GM18499 (cell line): ENCODE measurements around the gene SPP2.

Source experiments
- ATAC-seq: cut with Tn5 transposase; IDR thresholded peaks from one replicate; pipeline ENCODE4 v1.9.1; 2021; ENCODE audit warnings: moderate number of reproducible peaks; ENCODE audit not compliant: insufficient read depth, unreplicated experiment

The SPP2 gene

GRCh38 chr2:234033885-234034284 is 16.6 kb upstream of the SPP2 start:
- ATAC-seq, result no peak

GRCh38 chr2:234038076-234038802 is 12.3 kb upstream of the SPP2 start:
- ATAC-seq, result no peak

GRCh38 chr2:234044157-234044556 is 6.3 kb upstream of the SPP2 start:
- ATAC-seq, result no peak

GRCh38 chr2:234046521-234046920 is 4.0 kb upstream of the SPP2 start:
- ATAC-seq, result no peak

- no peak for ATAC-seq
These were observed 3.1 kb upstream of the SPP2 start for GRCh38 chr2:234047361-234047760.

GRCh38 chr2:234048049-234048448 is 2.5 kb upstream of the SPP2 start:
- no peak for ATAC-seq

GRCh38 chr2:234051374-234052070 is 1.0 kb downstream of the SPP2 start:
- no peak for ATAC-seq

GRCh38 chr2:234058881-234059280 is 8.4 kb downstream of the SPP2 start:
- ATAC-seq, result no peak

- ATAC-seq, result no peak
These were observed 9.7 kb downstream of the SPP2 start for GRCh38 chr2:234060236-234060635.

- ATAC-seq, result no peak
These were observed 11.2 kb downstream of the SPP2 start for GRCh38 chr2:234061624-234062257.

- ATAC-seq, result no peak
These were observed 16.1 kb downstream of the SPP2 start for GRCh38 chr2:234066587-234066986.

- ATAC-seq, result no peak
These were observed 21.2 kb downstream of the SPP2 start for GRCh38 chr2:234071664-234072063.

- ATAC-seq, result no peak
These were observed 22.0 kb downstream of the SPP2 start for GRCh38 chr2:234072454-234072853.

- ATAC-seq, result no peak
These were observed 24.4 kb downstream of the SPP2 start for GRCh38 chr2:234074751-234075517.

- ATAC-seq, result no peak
These were observed 25.0 kb downstream of the SPP2 start for GRCh38 chr2:234075518-234075915.

- ATAC-seq, result no peak
These were observed 25.4 kb downstream of the SPP2 start for GRCh38 chr2:234075947-234076346.

- no peak for ATAC-seq
These were observed 25.9 kb downstream of the SPP2 start for GRCh38 chr2:234076451-234076850.

GRCh38 chr2:234078129-234078528 is 27.6 kb downstream of the SPP2 start:
- no peak for ATAC-seq

GRCh38 chr2:234081970-234082822 is 31.7 kb downstream of the SPP2 start:
- no peak for ATAC-seq
